ENCODE results near the gene SMAD6.
"Not testable (repeated sequence)": the region's sequence is repeated elsewhere in the genome, so short reads cannot be mapped to it uniquely, and the experiment has no call there.

Gene SMAD6

GRCh38 chr15:66675446-66675845, 26.6 kb upstream of the SMAD6 start:
- DNase-seq (ENCODE audit: low read depth), result no peak

GRCh38 chr15:66677336-66677735, 24.7 kb upstream of the SMAD6 start:
- DNase-seq (ENCODE audit: low read depth), result no peak

GRCh38 chr15:66679061-66679656, 22.9 kb upstream of the SMAD6 start:
- no peak for DNase-seq (ENCODE audit: low read depth)

DNA sequence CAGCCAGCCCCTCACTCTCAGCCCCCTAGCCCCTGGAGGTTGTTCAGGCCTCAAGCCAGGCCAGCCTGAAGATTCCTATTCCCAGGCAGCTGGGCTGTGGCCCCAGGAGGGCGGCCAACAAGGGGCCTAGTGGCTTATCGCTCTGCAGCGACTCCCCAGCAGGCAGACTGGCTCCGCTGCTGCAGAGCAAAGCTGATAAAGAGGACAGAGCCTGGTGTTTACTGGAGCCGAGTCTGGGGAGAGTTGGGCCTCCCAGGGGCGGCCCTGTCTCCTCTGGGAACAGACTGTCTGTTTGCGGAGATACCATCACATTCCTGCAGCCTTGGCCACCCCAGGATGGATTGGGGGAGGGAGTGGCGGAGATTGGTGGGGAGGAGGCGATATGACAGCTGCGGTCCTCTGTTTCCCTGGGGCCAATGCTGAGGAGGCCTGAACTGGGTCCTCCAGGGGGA, 22.4 kb upstream of the SMAD6 start:
- DNase-seq (ENCODE audit: low read depth), result no peak

GRCh38 chr15:66680502-66680901, 21.5 kb upstream of the SMAD6 start:
- DNase-seq (ENCODE audit: low read depth), result no peak

GRCh38 chr15:66681395-66681794, 20.6 kb upstream of the SMAD6 start:
- no peak for DNase-seq (ENCODE audit: low read depth)

DNA sequence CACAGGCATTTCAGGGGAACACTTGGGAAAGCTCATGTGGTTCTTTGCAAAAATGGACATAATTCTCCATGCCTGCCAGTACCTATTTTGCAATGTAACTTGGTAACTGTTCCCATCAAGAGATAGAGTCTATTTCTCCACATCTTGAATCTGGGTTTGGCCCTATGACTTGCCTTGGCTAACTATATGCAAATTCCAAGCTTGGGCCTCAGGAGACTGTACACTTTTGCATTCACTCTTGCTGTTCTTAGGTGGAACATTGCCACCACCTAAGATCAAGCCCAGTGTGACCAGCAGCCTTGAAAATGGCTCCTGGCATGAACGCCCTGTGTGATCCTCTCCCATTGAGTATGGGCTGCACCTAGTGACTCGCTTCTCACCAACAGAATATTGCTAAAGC, 19.8 kb upstream of the SMAD6 start:
- no peak for DNase-seq (ENCODE audit: low read depth)

GRCh38 chr15:66682865-66683264, 19.2 kb upstream of the SMAD6 start:
- DNase-seq (ENCODE audit: low read depth), result no peak

DNA sequence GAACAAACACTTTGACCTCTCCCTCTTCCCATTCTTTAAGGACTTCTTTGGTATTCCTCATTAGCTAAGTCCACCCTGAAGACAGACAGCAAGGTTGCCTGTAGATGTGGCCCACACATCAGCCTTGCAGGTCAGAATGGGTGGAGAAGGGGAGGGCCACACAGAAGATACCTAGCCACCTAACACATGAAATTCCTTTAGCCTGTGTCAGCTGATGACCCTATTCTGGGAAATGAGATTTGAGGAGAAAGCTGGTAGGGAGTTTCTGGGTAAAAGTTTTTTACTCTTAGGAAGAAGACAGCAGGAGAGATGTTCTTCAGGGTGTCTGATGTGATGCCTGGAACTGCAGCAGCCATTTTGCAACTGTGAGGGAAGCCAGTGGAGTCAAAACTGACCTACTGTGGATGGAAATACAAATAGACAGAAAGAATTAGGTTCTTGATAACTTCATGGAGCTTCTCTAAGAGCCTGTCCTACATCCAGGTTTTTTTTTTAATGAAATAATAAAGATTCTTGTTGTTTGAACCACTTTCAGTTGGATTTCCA, 17.8 kb upstream of the SMAD6 start:
- DNase-seq (ENCODE audit: low read depth), result no peak

DNA sequence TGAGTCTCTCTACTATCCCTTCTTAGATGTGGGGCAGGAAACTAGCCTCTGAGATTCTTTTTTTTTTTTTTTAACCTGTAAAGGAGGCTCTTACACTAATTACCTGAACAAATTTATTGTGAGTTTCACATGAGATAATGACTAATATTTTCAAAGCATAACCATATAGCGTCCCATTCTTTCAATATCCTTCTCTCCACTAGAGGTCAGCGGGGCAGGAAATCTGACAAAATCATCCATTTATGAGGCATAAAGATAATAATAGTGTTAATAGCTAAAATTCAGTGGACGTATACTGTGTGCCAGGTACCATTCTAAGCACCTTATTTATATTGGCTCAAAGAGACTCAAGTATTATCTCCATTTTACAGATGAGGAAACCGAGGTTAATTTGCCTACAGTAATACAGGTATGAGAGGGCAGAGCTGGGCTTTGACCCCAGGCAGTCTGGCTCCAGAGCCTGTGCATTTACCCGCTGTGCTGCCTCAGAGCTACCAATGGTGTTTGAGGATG, 16.3 kb upstream of the SMAD6 start:
- no peak for DNase-seq (ENCODE audit: low read depth)

- DNase-seq (ENCODE audit: low read depth), result not testable (repeated sequence)
Measured at GRCh38 chr15:66690912-66691311, 11.1 kb upstream of the SMAD6 start.

GRCh38 chr15:66691727-66692126, 10.3 kb upstream of the SMAD6 start:
- no peak for DNase-seq (ENCODE audit: low read depth)

DNA sequence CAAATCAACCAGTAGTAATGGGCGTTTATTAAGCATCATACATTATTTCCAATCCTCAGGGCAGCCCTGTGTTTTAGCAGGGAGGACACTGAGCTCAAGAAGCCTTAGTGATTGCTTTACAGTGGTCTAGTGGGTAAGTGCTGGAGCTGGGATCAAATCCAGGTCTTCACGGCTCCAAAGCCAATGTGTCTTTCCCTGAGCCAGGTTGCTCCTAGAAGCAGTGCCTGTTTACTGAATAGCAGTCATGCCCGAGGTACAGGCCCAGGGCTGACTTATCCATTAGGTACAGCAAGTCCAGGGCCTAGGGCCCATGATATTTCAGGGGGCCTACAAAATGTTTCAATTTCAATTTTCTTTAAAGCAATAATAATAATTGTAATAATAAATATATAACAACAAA, 9.6 kb upstream of the SMAD6 start:
- DNase-seq (ENCODE audit: low read depth), result no peak

GRCh38 chr15:66692808-66693596, 9.0 kb upstream of the SMAD6 start:
- no peak for DNase-seq (ENCODE audit: low read depth)

DNA sequence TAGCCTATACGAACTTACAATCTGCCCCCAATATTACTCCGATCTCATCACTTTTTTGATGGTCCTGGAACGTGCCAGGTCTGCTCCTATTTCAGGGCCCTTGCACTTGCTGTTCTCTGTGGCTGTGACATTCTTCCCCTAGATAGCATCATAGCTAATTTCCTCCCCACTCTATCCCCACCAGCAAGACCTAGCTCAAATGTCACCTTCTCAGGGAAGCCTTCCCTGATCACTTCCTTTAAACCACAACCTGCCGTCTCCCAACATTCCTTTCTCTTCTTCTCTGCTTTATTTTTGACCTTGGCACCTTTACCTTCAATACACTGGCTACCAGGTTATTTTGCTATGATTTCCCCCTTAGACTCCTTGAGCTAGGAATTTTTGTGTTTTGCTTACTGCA, 5.3 kb upstream of the SMAD6 start:
- DNase-seq (ENCODE audit: low read depth), result no peak

DNA sequence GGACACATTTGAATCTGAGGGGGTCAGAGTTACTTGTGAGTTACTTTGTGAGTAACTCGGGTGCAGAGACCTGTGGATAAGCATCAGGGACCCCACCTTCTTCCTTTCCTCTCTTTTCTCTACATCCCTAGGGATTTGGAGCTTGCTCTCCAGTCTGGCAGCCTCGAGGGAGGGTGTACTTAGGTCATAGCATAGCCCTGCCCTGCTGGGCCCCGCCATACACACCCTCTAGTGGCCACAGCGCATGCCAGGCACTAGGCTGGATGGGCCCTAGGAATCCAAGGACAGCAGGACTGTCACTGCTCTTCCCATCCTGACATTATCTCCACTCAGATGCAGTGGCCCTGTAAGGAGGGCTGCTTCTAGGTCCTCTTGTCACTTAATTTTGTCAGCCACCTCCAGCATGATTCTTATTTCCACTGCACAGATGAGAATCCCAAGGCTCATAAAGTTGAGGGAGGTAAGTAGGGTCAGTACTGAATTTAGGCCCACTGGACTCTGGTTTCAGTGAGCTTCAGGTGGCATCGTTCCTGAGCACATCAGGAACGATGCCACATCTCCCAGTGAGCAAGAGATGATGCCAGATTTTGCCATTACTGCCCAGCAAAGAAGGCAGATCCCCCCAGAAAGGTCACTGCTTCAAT, 3.6 kb upstream of the SMAD6 start:
- DNase-seq (ENCODE audit: low read depth), result no peak

DNA sequence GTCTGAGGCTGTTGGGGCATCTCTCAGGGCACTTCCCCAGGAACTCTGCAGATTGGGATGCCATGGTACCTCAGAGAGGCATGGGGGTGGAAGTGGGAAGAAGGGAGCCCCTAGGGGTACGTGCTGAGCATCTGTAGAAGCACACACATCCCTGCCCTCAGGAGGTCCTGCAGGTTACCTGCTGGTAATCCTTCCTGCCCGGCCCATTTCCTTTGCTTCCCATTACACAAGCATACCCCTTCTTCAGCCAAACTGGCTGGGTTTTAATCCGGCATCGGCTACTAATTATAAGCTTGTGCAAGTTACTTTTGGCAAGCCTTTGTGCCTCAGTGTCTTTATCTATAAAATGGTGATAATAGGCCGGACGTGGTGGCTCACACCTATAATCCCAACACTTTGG, 3.1 kb upstream of the SMAD6 start:
- DNase-seq (ENCODE audit: low read depth), result no peak

DNA sequence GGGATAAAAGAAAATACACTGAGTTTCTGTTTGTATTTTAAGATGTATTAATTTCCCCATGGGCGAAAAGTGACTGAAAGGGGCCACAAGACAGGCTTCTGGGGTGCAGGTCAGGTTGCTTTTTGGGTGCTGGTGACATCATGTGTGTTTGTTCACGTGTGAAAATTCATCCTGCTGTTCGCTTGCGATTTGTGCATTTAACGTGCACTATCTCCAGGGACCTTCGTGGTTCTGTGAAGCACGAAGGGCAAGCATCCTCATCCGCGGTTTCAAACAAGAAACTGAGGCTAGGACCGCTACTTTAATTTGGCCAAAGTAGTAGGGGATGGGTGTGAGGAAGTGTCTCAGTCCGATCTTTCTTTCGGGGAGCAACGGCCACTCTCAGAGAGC, 1.6 kb upstream of the SMAD6 start:
- no peak for DNase-seq (ENCODE audit: low read depth)

- peak; percentile 93 for DNase-seq (ENCODE audit: low read depth)
Measured at GRCh38 chr15:66700802-66701421, 1.1 kb upstream of the SMAD6 start.

DNA sequence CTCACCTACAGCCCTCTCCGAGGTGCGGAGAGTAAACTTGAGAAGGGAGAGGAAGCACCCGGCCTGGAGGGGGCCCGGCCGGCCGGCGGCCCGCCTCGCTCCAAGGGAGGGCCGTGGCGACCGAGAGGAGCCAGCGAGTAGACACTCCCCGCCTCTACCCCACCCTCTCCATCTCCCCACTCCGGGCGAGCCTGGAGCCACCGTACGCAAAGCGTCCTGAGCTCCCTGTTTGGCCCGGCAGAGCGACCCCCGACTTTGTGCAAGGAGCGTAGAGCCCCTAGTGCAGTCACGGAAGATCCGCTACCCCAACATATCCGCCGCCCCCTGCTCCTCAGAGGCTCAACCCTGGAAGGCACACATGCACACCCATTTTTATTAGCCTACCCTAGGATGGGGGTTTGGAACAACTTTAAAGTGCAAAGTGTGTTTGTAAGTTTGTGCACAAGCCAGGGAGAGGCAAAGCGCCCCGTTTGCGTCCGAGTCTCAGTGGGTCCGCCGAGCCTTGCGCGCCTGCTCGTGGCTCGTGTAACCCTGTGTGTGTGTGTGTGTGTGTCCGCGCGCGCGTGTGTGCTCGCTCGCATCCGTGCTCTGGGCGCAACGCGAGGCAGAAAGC, 508 bp upstream of the SMAD6 start:
- DNase-seq (ENCODE audit: low read depth), result no peak

DNA sequence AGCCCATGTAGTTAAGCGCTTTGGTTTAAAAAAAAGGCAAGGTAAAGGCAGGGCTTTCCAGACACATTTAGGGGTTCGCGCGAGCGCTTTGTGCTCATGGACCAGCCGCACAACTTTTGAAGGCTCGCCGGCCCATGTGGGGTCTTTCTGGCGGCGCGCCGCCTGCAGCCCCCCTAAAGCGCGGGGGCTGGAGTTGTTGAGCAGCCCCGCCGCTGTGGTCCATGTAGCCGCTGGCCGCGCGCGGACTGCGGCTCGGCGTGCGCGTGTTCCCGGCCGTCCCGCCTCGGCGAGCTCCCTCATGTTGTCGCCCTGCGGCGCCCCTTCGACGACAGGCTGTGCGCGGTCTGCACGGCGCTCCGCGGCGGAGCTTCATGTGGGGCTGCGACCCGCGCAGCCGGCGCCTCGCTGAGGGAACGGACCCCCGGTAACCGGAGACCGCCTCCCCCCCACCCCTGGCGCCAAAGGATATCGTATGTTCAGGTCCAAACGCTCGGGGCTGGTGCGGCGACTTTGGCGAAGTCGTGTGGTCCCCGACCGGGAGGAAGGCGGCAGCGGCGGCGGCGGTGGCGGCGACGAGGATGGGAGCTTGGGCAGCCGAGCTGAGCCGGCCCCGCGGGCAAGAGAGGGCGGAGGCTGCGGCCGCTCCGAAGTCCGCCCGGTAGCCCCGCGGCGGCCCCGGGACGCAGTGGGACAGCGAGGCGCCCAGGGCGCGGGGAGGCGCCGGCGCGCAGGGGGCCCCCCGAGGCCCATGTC, 927 bp downstream of the SMAD6 start:
- no peak for DNase-seq (ENCODE audit: low read depth)
